ENCODE measurements around the gene MGAT3.

GRCh38 chr22:39421691-39422090 is 35.1 kb upstream of the MGAT3 start:
- TF ChIP-seq CTCF (IDR thresholded peaks at IDR 0.05; ENCODE audit: extremely low read depth in 1 of 2, insufficient read depth in 1 of 2, low read depth in 1 of 2, low read length in 2 of 2) (no peak), POLR2A (IDR thresholded peaks at IDR 0.05; ENCODE audit: low read depth, low read length) (no peak), MAX (IDR thresholded peaks at IDR 0.05; ENCODE audit: insufficient read depth, insufficient read length) (no peak), POLR2AphosphoS5 (IDR thresholded peaks at IDR 0.05; ENCODE audit: insufficient read depth, low read depth, low read length) (no peak), FOS (IDR thresholded peaks at IDR 0.05; ENCODE audit: borderline replicate concordance, insufficient read depth, low read length) (no peak), EZH2 (IDR thresholded peaks at IDR 0.05; ENCODE audit: borderline replicate concordance, low read depth, low read length, severe bottlenecking) (no peak)

Measured in endothelial cell of umbilical vein (primary cell).